ENCODE results near the gene IPCEF1. TPM values are rescaled to one million over a fixed set of nuclear protein-coding genes. Genes with fewer than 3 reads are reported as not detected.
"Not testable (repeated sequence)": the region's sequence is repeated elsewhere in the genome, so short reads cannot be mapped to it uniquely, and the experiment has no call there.

Gene IPCEF1
- total and polyA plus RNA-seq, 7 donors: 0.03 to 0.46 (median 0.24) TPM

DNA sequence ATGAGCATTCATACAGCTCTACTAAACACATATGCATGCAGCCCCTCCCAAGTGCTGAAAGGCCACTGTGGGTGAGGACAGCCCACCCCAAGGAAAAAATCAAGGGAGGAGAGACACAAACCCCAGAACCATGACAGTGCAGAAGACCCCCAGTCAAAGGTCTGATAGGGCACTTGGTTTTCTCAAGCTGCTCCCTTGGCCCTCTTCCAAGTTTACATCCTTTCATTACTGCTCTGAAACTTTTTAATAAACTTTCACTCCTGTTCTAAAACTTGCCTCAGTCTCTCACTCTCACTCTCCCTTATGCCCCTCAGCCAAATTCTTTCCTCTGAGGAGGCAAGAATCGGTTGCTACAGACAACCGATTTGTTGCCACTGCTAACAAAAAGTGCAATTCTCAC, 24.9 kb downstream of the IPCEF1 start:
- H3K27me3 ChIP-seq (ENCODE audit: insufficient read depth in 3 of 3, low read length in 2 of 3): no peaks in the 10 kb centered on the region
- no peak overlapping the region for H3K4me3 ChIP-seq
- intact Hi-C loops (cut with DNase I): no loop called here
- WGBS, 3 donors: 94 to 100% (median 97%) methylated on average over 2 of the region's 2 CpGs
- no peaks in the 10 kb centered on the region for H3K4me1 ChIP-seq
- ATAC-seq: no peak
- DNase-seq: no peak
- no peaks in the 10 kb centered on the region for H3K36me3 ChIP-seq (ENCODE audit: insufficient read depth in 1 of 2, low read depth in 1 of 2)
- TF ChIP-seq CTCF (IDR thresholded peaks at IDR 0.05): no peak
- no peak overlapping the region for H3K27ac ChIP-seq
- no peaks in the 10 kb centered on the region for H3K9me3 ChIP-seq

DNA sequence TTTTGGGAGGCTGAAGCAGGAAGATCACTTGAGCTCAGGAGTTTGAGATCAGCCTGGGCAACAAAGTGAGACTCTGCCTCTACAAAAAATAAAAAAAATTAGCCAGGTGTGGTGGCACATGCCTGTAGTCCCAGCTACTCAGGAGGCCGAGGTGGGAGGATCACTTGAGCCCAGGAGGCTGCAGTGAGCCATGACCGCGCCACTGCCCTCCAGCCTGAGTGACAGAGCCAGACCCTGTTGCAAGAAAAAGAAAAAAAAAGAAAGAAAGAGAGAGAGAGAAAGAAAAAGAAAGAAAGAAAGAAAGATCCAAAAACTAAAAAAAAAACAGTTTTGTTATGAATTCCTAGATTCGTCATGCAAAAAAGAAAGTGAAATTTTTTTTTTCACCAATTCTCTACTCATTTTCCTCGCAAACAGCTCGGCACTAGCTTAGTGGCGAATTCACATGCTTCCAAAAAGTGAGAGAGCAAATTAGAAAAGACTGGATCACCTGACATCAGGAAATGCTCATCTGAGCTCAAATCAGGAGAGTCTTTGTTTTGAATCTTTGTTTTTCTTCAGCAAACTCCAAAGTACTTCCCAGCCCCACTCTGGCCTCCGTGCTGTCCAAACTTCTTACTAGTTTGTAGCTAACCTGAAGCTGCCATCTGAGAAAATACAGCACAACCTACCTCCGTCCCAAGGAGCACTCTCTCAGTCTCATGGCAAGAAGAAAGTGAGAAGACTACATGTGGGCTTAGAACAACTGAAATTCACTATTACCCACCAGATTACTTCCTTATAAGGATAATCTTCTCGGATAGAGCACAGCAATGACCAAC, 27.0 kb downstream of the IPCEF1 start:
- Histone ChIP-seq H3K27ac (no peak overlapping the region), H3K36me3 (ENCODE audit: insufficient read depth in 1 of 2, low read depth in 1 of 2) (no peaks in the 10 kb centered on the region), H3K4me3 (no peak overlapping the region), H3K27me3 (ENCODE audit: insufficient read depth in 3 of 3, low read length in 2 of 3) (no peaks in the 10 kb centered on the region), H3K9me3 (no peaks in the 10 kb centered on the region), H3K4me1 (no peaks in the 10 kb centered on the region)
- no peak for TF ChIP-seq CTCF (IDR thresholded peaks at IDR 0.05)
- 56 to 73% (median 64%) methylated on average over 10 of the region's 10 CpGs for WGBS, 3 donors
- DNase-seq: no peak
- intact Hi-C loops (cut with DNase I): no loop called here
- no peak for ATAC-seq

- H3K4me1 ChIP-seq; H3K27ac ChIP-seq; H3K36me3 ChIP-seq (ENCODE audit: insufficient read depth in 1 of 2, low read depth in 1 of 2); intact Hi-C loops (cut with DNase I); DNase-seq; ATAC-seq; H3K4me3 ChIP-seq; H3K9me3 ChIP-seq; H3K27me3 ChIP-seq (ENCODE audit: insufficient read depth in 3 of 3, low read length in 2 of 3): not testable (repeated sequence)
- 46 to 100% (median 97%) methylated on average over 1 of the region's 1 CpG for WGBS, 3 donors
Observed at GRCh38 chr6:154327313-154327712, 29.3 kb downstream of the IPCEF1 start.

DNA sequence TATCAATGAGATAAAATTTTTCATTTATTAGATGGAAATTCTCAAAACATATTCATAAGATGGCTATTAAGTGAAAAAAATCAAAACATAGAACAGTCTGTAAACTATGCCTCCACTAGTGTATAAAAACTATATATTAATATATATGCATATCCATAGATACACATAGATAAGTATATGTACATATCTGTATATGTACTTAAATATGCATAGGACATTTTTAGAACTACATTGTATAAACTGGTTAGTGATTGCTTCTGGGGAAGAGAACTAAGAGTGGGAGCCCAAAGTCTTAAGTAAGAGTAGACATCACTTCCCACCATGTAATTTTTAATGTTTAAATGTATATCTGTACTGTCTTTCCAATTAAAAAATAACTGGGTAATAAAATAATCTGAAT, 31.5 kb downstream of the IPCEF1 start:
- no peak overlapping the region for H3K27ac ChIP-seq
- no peak for TF ChIP-seq CTCF (IDR thresholded peaks at IDR 0.05)
- DNase-seq (no peak), ATAC-seq (no peak)
- no peaks in the 10 kb centered on the region for H3K9me3 ChIP-seq
- no peaks in the 10 kb centered on the region for H3K27me3 ChIP-seq (ENCODE audit: insufficient read depth in 3 of 3, low read length in 2 of 3)
- no peak overlapping the region for H3K4me3 ChIP-seq
- no peaks in the 10 kb centered on the region for H3K4me1 ChIP-seq
- H3K36me3 ChIP-seq (ENCODE audit: insufficient read depth in 1 of 2, low read depth in 1 of 2): no peaks in the 10 kb centered on the region
- intact Hi-C loops (cut with DNase I): no loop called here

- H3K27ac ChIP-seq: no peak overlapping the region
- intact Hi-C loops (cut with DNase I): no loop called here
- H3K4me1 ChIP-seq: no peaks in the 10 kb centered on the region
- TF ChIP-seq CTCF (IDR thresholded peaks at IDR 0.05): no peak
- DNase-seq (no peak), ATAC-seq (no peak)
- no peaks in the 10 kb centered on the region for H3K36me3 ChIP-seq (ENCODE audit: insufficient read depth in 1 of 2, low read depth in 1 of 2)
- no peaks in the 10 kb centered on the region for H3K9me3 ChIP-seq
- H3K27me3 ChIP-seq (ENCODE audit: insufficient read depth in 3 of 3, low read length in 2 of 3): no peaks in the 10 kb centered on the region
- no peak overlapping the region for H3K4me3 ChIP-seq
- WGBS, 3 donors: 64 to 76% (median 68%) methylated on average over 3 of the region's 3 CpGs
Observed at GRCh38 chr6:154320181-154320580, 36.4 kb downstream of the IPCEF1 start.
